K562 (cell line): ENCODE results near the gene FBXO8. TPM values are rescaled to one million over a fixed set of nuclear protein-coding genes. Genes with fewer than 3 reads are reported as not detected.
A peak's percentile ranks its signal among the peaks of the same experiment; 100 is the strongest.

ENCODE experiments used
- BCOR ChIP-seq: fragments of 450-650 bp; IDR thresholded peaks from 2 replicates; pipeline ENCODE4 v1.6.1; 2016
- CCNT2 ChIP-seq: IDR thresholded peaks from 2 replicates; pipeline ENCODE4 v1.6.1; 2011; ENCODE audit warnings: borderline replicate concordance, low read depth, mild to moderate bottlenecking, moderate library complexity, mixed read lengths, low read length; ENCODE audit not compliant: insufficient read length; ENCODE audit errors: extremely low read depth
- ESRRB ChIP-seq: fragments of 250-450 bp; sonication (Bioruptor Pico); IDR thresholded peaks from 2 replicates; pipeline ENCODE4 v1.5.0; 2020; ENCODE audit warnings: mild to moderate bottlenecking, moderate library complexity, borderline replicate concordance
- HCFC1 ChIP-seq: IDR thresholded peaks from 2 replicates; pipeline ENCODE4 v1.6.1; 2012; ENCODE audit warnings: low read depth, low read length, improper control_type of control experiment
- HDAC6 ChIP-seq: IDR thresholded peaks from 2 replicates; pipeline ENCODE4 v1.6.1; 2012; ENCODE audit warnings: low read depth, mild to moderate bottlenecking, control low read depth, inconsistent platforms, low read length, moderate library complexity
- JUN ChIP-seq, 2 experiments: sonication (generic) in 1 of 2; formaldehyde crosslinking in 1 of 2; IDR thresholded peaks; 2 replicates each; pipeline versions ENCODE4 v1.6.1 to v1.8.0; 2012 to 2022; ENCODE audit warnings: borderline replicate concordance in 2 of 2, mild to moderate bottlenecking in 2 of 2, improper control_type of control experiment in 1 of 2, low read depth in 1 of 2, low read length in 1 of 2, missing genetic modification reagents in 1 of 2
- MED1 ChIP-seq: sonication (generic); formaldehyde crosslinking; IDR thresholded peaks from 2 replicates; pipeline ENCODE4 v1.8.1; 2023; ENCODE audit warnings: missing genetic modification reagents, borderline replicate concordance
- POLR2H ChIP-seq: IDR thresholded peaks from 2 replicates; pipeline ENCODE4 v1.6.1; 2016; ENCODE audit warnings: missing genetic modification characterization, low read depth, mild to moderate bottlenecking, control low read depth, missing compliant biosample characterization, moderate library complexity
- SMARCB1 ChIP-seq: IDR thresholded peaks from 2 replicates; pipeline ENCODE4 v1.6.1; 2011; ENCODE audit warnings: improper control_type of control experiment, low read depth; ENCODE audit not compliant: insufficient read length
- SREBF2 ChIP-seq: sonication (generic); formaldehyde crosslinking; IDR thresholded peaks from 2 replicates; pipeline ENCODE4 v1.4.0; 2020; ENCODE audit warnings: mild to moderate bottlenecking, missing genetic modification reagents
- ZKSCAN1 ChIP-seq: fragments of 150-350 bp; IDR thresholded peaks from 2 replicates; pipeline ENCODE4 v1.6.1; 2016; ENCODE audit warnings: low read depth, low read length
- ZNF12 ChIP-seq: sonication (generic); formaldehyde crosslinking; IDR thresholded peaks from 2 replicates; pipeline ENCODE4 v1.4.0; 2020; ENCODE audit warnings: mild to moderate bottlenecking, missing genetic modification reagents
- polyA plus RNA-seq, 8 experiments: library from polyadenylated mRNA; depleted of rRNA in 4 of 8; stranded (reverse) in 5 of 8; unstranded in 3 of 8; fragments of >200 nt; fragmentation: Nextera tagmentation in 2 of 8; fragmentation: Illumina TruSeq in 1 of 8; extraction: Ambion mirVana in 2 of 8; extraction: Trizol in 1 of 8; gene quantifications; 2 replicates each; pipeline versions ENCODE4 v1.2.1 to v1.2.3, GENCODE V29; 2011 to 2014; ENCODE audit warnings: inconsistent platforms in 1 of 8, missing spikeins in 1 of 8
- total RNA-seq, 7 experiments: library from RNA; depleted of rRNA in 6 of 7; stranded (reverse); fragments of >200 nt in 6 of 7; fragmentation: Illumina TruSeq in 2 of 7; extraction: Trizol in 2 of 7; gene quantifications; 2 replicates each; pipeline versions ENCODE4 v1.2.1 to v1.2.3, GENCODE V29; 2011 to 2021; ENCODE audit warnings: low replicate concordance in 1 of 7
- TF ChIP-seq, protein P1 (sequence below): fragments of 250-450 bp; sonication (Bioruptor Pico); IDR thresholded peaks from 2 replicates; pipeline ENCODE4 v1.4.0; 2020; ENCODE audit warnings: mild to moderate bottlenecking, moderate library complexity, borderline replicate concordance
- TF ChIP-seq, protein P2 (sequence below): sonication (generic); formaldehyde crosslinking; IDR thresholded peaks from 2 replicates; pipeline ENCODE4 v1.8.0; 2022; ENCODE audit warnings: mild to moderate bottlenecking, missing genetic modification reagents
- TF ChIP-seq, protein P3 (sequence below): sonication (generic); IDR thresholded peaks from 2 replicates; pipeline ENCODE4 v1.6.1; 2016
- TF ChIP-seq, protein P4 (sequence below): fragments of 450-650 bp; IDR thresholded peaks from 2 replicates; pipeline ENCODE4 v1.6.1; 2016; ENCODE audit warnings: borderline replicate concordance

Gene FBXO8
- total and polyA plus RNA-seq, 9 of the 15 experiments (the other 6 are each of a cell fraction or from before 2014, with no cell fraction given), result 12.9 to 27.1 (median 14.8) TPM

DNA sequence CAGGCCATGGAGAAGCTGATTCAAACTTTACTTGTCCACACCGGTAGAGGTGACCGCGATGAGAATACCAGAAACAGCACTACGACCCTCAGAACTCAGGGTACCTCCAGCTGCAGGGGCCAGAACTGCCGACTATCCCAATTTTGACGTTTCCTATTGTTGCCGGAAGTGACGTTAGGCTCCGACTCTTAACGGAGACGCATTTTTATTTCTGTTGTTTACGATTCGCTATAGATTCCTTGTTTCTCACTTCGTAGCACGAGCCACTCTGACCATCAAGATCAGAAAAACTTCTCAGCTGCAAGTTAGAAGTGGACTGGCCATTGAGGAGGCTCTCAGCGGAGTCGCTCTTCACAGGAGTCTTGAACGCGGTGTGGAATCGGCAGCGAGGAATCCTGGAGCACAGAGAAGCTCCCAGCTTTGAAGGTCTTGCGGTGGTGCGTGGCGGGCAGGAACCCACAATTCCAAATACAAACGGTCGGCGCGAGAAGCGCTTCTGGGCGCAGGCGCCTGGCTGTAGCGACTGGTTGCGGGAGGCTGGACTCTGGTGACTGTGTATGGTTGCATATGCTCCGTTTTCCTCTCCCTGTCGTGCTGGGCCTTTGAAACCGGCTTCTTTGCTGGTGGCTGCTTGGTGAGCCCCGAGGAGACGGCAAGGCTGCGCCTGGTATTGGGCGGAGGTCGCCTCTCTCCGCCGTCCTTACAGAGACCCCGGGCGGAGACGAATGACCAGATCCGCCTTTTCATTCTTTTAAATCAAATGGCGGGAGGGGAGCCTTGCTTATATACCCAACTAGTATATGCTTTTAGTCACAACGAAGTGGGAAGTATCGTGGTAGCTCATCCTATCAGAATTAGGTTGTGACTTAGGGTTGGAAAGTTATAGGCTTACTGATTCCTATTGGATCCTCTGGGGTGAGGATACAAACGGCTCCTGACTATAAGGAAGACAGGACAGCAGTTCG is at the start of gene FBXO8, which contains the start of gene CEP44 (continued):
- TF ChIP-seq, protein P1, sequence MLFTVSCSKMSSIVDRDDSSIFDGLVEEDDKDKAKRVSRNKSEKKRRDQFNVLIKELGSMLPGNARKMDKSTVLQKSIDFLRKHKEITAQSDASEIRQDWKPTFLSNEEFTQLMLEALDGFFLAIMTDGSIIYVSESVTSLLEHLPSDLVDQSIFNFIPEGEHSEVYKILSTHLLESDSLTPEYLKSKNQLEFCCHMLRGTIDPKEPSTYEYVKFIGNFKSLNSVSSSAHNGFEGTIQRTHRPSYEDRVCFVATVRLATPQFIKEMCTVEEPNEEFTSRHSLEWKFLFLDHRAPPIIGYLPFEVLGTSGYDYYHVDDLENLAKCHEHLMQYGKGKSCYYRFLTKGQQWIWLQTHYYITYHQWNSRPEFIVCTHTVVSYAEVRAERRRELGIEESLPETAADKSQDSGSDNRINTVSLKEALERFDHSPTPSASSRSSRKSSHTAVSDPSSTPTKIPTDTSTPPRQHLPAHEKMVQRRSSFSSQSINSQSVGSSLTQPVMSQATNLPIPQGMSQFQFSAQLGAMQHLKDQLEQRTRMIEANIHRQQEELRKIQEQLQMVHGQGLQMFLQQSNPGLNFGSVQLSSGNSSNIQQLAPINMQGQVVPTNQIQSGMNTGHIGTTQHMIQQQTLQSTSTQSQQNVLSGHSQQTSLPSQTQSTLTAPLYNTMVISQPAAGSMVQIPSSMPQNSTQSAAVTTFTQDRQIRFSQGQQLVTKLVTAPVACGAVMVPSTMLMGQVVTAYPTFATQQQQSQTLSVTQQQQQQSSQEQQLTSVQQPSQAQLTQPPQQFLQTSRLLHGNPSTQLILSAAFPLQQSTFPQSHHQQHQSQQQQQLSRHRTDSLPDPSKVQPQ, result no peak
- TF ChIP-seq HDAC6, result no peak
- TF ChIP-seq POLR2H (tag), result peak; percentile 79
- peak; percentile 72 for TF ChIP-seq ZNF12 (CRISPR knock-in tag)
- no peak for TF ChIP-seq ESRRB (CRISPR knock-in tag)
- TF ChIP-seq, protein P2, sequence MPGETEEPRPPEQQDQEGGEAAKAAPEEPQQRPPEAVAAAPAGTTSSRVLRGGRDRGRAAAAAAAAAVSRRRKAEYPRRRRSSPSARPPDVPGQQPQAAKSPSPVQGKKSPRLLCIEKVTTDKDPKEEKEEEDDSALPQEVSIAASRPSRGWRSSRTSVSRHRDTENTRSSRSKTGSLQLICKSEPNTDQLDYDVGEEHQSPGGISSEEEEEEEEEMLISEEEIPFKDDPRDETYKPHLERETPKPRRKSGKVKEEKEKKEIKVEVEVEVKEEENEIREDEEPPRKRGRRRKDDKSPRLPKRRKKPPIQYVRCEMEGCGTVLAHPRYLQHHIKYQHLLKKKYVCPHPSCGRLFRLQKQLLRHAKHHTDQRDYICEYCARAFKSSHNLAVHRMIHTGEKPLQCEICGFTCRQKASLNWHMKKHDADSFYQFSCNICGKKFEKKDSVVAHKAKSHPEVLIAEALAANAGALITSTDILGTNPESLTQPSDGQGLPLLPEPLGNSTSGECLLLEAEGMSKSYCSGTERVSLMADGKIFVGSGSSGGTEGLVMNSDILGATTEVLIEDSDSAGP, result 0 out of 2 replicates have a peak, but pooled peaks have one; percentile 20
- TF ChIP-seq JUN (IDR thresholded peaks at IDR 0.05; ENCODE audit: borderline replicate concordance, low read depth, low read length), result peak; percentile 27; the same call in 1 of the 2 replicates
- 0 out of 2 replicates have a peak, but pooled peaks have one; percentile 46 for TF ChIP-seq JUN (CRISPR knock-in tag; IDR thresholded peaks at IDR 0.05; ENCODE audit: borderline replicate concordance)
- peak; percentile 24 for TF ChIP-seq CCNT2
- TF ChIP-seq SREBF2 (CRISPR knock-in tag), result peak; percentile 29; the same call in 1 of the 2 replicates
- no peak for TF ChIP-seq SMARCB1
- TF ChIP-seq HCFC1, result peak; percentile 70
- TF ChIP-seq BCOR, result peak; percentile 56; the same call in 1 of the 2 replicates
- TF ChIP-seq, protein P3, sequence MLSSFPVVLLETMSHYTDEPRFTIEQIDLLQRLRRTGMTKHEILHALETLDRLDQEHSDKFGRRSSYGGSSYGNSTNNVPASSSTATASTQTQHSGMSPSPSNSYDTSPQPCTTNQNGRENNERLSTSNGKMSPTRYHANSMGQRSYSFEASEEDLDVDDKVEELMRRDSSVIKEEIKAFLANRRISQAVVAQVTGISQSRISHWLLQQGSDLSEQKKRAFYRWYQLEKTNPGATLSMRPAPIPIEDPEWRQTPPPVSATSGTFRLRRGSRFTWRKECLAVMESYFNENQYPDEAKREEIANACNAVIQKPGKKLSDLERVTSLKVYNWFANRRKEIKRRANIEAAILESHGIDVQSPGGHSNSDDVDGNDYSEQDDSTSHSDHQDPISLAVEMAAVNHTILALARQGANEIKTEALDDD, result peak; percentile 52
- TF ChIP-seq ZKSCAN1, result 0 out of 2 replicates have a peak, but pooled peaks have one; percentile 11
- no peak for TF ChIP-seq MED1 (CRISPR knock-in tag)
- TF ChIP-seq, protein P4, sequence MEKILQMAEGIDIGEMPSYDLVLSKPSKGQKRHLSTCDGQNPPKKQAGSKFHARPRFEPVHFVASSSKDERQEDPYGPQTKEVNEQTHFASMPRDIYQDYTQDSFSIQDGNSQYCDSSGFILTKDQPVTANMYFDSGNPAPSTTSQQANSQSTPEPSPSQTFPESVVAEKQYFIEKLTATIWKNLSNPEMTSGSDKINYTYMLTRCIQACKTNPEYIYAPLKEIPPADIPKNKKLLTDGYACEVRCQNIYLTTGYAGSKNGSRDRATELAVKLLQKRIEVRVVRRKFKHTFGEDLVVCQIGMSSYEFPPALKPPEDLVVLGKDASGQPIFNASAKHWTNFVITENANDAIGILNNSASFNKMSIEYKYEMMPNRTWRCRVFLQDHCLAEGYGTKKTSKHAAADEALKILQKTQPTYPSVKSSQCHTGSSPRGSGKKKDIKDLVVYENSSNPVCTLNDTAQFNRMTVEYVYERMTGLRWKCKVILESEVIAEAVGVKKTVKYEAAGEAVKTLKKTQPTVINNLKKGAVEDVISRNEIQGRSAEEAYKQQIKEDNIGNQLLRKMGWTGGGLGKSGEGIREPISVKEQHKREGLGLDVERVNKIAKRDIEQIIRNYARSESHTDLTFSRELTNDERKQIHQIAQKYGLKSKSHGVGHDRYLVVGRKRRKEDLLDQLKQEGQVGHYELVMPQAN, result peak; percentile 63
